RKO (cell line): ENCODE measurements around the gene P4HB.

Experiments used
- DNase-seq: peaks from one replicate; pipeline ENCODE4 v3.0.0-alpha.2; 2016; ENCODE audit warnings: low spot score

P4HB gene

GRCh38 chr17:81898029-81898866 lies 37.9 kb upstream of the P4HB start:
- DNase-seq = peak; percentile 98

DNA sequence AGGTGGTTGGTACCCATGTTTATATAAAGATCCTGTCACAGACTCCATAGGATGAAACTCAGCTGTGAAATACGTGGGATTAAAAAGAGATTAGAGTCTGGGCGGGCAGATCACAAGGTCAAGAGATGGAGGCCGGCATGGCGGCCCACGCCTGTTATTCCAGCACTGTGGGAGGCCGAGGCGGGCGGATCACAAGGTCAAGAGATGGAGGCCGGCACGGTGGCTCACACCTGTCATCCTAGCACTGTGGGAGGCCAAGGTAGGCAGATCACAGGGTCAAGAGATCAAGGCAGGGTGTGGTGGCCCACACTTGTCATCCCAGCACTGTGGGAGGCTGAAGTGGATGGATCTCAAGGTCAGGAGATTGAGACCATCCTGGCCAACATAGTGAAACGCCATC lies 35.1 kb upstream of the P4HB start:
- no peak for DNase-seq

GRCh38 chr17:81891303-81891552 lies 30.9 kb upstream of the P4HB start:
- DNase-seq = no peak

DNA sequence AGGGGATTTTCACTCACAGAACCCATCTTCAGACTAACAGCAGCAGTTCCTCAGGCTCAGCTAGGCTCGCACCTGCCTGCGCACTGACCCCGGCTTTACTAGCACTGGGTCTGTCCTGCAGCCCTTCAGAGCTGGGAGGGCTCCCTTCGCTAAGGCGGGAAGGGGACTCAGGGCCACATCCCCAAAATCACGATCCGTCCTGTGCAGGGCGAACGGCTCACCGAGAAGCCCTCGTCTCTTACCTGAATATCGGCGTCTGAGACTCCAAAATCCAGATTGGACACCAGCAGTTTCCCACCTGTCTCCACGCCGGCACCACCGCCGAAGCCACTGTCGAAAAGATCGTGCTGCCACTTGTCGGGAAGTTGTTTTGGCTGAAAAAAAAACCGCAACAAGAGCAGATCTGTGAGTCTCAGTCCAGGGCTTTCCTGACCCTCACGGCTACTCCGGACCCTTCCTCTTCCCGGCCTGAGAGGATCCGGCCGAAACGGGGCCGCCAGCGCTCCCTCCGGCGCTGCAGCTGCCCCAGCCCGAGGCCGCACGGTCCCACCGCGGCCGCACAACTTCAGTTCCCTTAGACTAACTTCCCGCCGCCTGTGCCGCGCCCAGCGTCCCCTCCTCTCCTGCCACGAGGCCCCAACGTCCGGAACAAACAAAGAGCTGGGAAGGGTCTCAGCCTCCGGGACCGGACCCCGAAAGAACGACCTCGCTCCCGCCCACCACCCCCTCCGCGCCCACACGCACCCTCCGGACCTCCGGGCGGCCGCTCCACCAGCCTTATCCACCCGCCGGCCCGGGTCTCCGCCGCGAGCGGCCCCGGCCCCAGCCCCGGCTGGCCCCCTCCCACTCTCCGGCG lies 30.3 kb upstream of the P4HB start:
- no peak for DNase-seq

DNA sequence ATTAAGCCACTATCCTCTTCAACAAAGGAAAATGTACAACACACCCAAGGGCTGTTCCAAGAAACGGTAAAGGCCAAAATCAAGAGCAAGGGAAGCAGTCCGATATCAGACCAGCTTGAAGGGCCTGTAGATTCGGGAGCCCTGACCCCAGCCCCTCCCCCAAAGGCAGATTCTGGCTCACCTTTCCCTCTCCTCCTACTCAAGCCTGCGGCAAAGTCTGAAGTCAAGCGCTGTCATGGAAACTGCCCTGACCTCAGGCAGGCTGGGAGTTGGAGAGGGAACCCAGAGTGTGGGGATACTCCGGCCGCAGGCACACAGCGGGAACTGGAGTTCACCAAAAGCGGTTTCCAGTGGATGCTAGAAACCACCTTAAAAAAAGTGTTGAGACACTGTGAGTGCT lies 29.3 kb upstream of the P4HB start:
- DNase-seq = no peak

- DNase-seq = no peak
These were observed 28.8 kb upstream of the P4HB start for GRCh38 chr17:81888988-81889595.

- DNase-seq = no peak
These were observed 28.0 kb upstream of the P4HB start for GRCh38 chr17:81888105-81888987.

- peak; percentile 71 for DNase-seq
These were observed 25.7 kb upstream of the P4HB start for GRCh38 chr17:81885869-81886548.

DNA sequence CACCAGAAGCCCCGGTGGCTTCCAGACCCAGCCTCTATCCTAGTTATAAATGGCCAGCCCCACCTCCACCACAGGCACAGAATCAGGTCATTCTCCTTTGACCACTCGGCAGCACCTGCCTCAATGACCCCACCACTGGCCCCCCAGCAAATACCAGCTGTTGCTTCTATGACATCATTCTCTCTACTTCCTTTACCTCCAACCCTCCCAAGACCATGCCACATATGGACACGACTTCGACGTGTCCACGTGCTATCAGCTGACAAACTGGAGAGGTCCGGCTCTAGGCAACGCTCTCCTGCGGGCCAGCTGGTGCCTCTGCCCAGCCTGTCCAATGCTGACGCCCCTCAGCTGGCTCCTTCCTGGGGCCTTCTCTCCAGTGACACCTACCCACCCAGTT lies 25.1 kb upstream of the P4HB start:
- DNase-seq = no peak

DNA sequence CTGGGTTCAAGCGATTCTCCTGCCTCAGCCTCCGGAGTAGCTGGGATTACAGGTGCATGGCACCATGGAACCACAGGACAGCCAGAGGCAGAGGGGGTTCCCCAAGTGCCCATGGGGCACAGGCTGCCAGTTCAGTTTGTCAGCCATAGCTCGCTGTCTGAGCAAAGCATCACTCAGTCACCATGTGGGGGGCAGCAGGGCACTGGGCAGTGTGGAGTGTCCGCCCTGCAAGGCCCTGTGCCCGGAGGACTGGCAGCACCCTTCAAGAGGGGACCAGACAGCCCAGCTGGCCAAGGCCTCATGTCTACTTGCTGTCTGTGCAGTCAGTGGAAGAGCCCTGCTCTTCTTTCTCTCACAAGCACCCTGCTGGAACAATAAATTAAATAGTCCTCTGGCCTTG lies 24.6 kb upstream of the P4HB start:
- no peak for DNase-seq

GRCh38 chr17:81884520-81884919 lies 24.2 kb upstream of the P4HB start:
- DNase-seq = no peak

- no peak for DNase-seq
These were observed 18.8 kb upstream of the P4HB start for GRCh38 chr17:81879121-81879520.

DNA sequence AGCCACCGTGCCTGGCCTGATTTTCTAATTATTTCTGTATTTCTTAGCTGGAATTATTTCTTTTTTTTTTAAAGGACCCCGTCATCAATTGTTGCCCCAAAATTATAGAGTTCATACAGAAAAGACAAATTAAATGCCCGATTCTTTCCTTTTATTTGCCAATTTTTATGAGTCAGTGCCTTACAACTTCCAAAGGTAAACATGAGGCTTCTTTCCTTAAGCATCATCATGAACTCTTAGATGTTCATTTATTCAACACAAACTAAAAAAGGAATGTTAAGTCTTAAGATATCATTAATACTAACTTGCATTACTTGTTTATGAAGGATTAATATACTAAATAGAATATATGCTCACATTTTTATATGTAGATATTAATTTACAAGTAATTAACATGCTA lies 18.0 kb upstream of the P4HB start:
- no peak for DNase-seq

DNA sequence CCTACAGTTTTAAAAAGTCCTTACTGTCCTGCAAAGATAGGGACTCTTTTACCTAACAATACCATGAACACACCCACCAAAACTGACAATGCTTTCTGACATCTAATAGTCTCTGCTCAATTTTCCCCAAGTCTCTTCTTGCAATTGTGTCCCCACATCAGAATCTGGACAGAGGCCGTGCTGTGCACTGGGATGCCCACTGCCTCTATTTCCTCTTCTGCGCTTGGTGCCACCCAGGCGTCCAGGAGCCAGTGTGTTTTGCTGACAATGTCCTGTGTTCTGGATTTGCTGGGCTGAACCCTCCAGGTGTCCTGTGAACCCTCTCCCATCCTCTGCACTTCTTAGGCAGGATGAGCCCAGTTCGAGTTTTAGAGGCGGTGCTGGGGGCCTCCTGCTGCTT lies 17.2 kb upstream of the P4HB start:
- no peak for DNase-seq

- peak; percentile 90 for DNase-seq
These were observed 11.3 kb upstream of the P4HB start for GRCh38 chr17:81871387-81872230.

- no peak for DNase-seq
These were observed 10.6 kb upstream of the P4HB start, which contains the start of gene ARHGDIA for GRCh38 chr17:81870981-81871386. Gene ARHGDIA (minus strand): TSS chr17:81871337. CDS start chr17:81869930, 1,407 bp downstream.

DNA sequence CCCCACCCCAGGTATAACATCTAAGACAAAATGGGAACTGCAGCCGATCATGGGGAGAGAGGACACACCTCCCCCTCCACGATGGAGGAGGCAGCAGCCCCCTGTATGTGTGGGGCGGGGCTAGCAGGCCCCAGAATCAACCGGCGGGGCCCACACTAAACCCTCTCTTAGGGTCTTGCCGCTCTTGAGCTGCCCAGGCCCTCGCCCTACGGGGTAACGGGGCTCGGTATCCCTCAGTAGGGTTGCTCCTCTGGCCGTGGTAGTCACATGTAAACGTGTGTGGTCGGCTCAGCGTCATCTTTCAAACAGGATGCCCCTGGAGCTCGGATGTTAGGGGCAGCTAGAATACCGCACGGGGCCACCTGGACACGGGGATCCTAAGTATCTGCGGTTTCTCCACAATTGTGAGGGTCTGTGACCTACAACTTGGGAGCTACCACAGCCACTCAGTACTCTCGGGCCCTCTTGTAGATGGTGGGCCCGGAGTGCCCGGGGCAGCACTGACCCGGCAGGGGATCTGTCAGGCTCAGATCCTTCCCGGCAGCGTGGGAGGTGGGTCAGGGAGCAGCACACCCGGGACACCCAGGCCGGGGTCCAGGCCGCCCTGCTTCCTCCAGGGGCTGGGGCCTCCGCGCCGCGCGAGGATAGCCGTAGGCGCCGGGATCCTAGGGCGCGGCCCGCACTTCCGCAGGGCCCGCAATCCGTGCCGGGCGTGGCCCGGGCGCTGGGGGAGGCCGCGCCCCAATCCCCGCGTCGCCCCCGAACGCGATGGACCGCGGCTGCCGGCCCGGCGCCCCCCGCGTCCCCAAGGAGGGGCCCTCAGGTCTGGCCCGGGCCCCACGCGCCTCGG lies 10.0 kb upstream of the P4HB start:
- DNase-seq = peak; percentile 70

DNA sequence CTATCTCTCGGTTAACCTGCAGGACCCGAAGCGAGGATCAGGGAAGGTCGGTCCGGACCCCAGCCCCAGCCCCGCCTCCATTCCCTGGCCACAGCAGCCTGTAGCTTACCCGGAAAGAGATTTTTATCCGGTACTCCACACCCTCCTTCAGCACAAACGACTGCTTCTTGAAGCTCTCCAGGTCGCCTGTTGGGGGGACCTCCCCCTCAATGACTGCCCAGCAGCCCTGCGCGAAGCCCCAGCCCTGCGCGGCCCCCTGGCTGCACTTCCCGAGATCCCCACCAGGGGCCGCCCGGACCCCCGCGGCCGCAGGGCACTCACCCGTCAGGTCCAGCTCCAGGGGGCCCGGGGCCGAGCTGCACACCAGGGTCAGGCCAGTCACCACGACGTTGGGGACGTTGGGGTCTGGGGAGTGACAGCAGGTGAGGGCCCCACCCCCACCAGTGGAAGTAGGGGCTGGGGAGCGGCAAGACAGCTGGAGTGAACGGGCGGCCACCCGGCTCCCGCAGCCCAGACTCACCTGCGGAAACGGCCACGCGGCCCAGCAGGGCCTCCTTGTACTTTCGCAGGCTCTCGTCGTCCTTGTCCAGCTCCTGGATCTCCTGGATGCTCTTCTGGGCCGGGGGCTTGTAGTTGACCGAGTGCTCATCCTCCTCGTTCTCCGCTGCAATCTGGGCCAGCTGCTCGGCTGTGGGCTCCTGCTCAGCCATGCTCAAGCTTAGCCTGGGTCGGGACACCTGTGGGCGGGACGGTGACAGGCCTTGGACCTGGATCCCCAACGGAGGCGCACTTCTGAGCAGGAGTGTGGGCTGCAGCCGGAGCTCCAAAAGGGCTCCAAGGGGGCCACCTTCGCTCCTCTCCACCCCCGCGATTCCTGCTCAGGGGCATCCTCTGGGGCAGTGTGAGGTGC lies 9.1 kb upstream of the P4HB start:
- peak; percentile 50 for DNase-seq
